Activated naive CD8-positive, alpha-beta T cell treated with anti-CD3 and anti-CD28 coated beads, Interleukin-2, amount 50 U/mL, for 16 hours (primary cell): ENCODE results near the gene AVPR2.

ENCODE experiments used
- DNase-seq: peaks from one replicate; pipeline ENCODE4 v3.0.0-alpha.2; 2020; ENCODE audit warnings: low read depth, low spot score

Gene AVPR2

GRCh38 chrX:153932220-153932915 lies 27.9 kb downstream of the AVPR2 start:
- no peak for DNase-seq

GRCh38 chrX:153933748-153934147 lies 29.3 kb downstream of the AVPR2 start:
- DNase-seq, result no peak

GRCh38 chrX:153934148-153934761 lies 29.8 kb downstream of the AVPR2 start:
- no peak for DNase-seq

GRCh38 chrX:153934762-153935325 lies 30.4 kb downstream of the AVPR2 start, which contains the start of gene NAA10:
Gene NAA10, minus strand, starts transcription at chrX:153935037. Its CDS starts 133 bp downstream, at chrX:153934904.
- DNase-seq, result no peak

GRCh38 chrX:153935326-153935851 lies 30.9 kb downstream of the AVPR2 start:
- no peak for DNase-seq

GRCh38 chrX:153937056-153937455 lies 32.6 kb downstream of the AVPR2 start:
- no peak for DNase-seq

- no peak for DNase-seq
These were observed 33.8 kb downstream of the AVPR2 start for GRCh38 chrX:153938226-153938786.

- DNase-seq, result no peak
These were observed 35.1 kb downstream of the AVPR2 start for GRCh38 chrX:153939573-153939972.

GRCh38 chrX:153941336-153942252 lies 37.1 kb downstream of the AVPR2 start:
- no peak for DNase-seq

- DNase-seq, result no peak
These were observed 39.8 kb downstream of the AVPR2 start, which contains the start of gene RENBP for GRCh38 chrX:153944140-153944799. Gene RENBP, minus strand, starts transcription at chrX:153944643. Its CDS starts 33 bp downstream, at chrX:153944610.

- DNase-seq, result no peak
These were observed 40.3 kb downstream of the AVPR2 start for GRCh38 chrX:153944800-153945150.

- no peak for DNase-seq
These were observed 41.8 kb downstream of the AVPR2 start for GRCh38 chrX:153945956-153946943.

GRCh38 chrX:153947009-153947769 lies 42.7 kb downstream of the AVPR2 start:
- DNase-seq, result peak; percentile 42

- DNase-seq, result no peak
These were observed 43.6 kb downstream of the AVPR2 start for GRCh38 chrX:153948002-153948466.

GRCh38 chrX:153948847-153949805 lies 44.7 kb downstream of the AVPR2 start:
- DNase-seq, result no peak

- no peak for DNase-seq
These were observed 45.7 kb downstream of the AVPR2 start for GRCh38 chrX:153950127-153950526.

GRCh38 chrX:153951683-153952372 lies 47.4 kb downstream of the AVPR2 start:
- no peak for DNase-seq
